CD4-positive, CD25-positive, alpha-beta regulatory T cell (primary cell): Measurements from ENCODE around the gene CDK5RAP2. TPM values are rescaled to one million over a fixed set of nuclear protein-coding genes. Genes with fewer than 3 reads are reported as not detected.

Experiments used
- ATAC-seq, 2 donors: fragments of 150-1000 bp; cut with Tn5 transposase; one replicate each; pipeline ENCODE4 v1.10.0; 2021; ENCODE audit warnings: low read depth in 2 of 2, moderate number of reproducible peaks in 2 of 2, moderate library complexity in 1 of 2
- DNase-seq, 3 donors: peaks; one replicate each; pipeline versions ENCODE4 v3.0.0 to v3.0.0-alpha.2; 2012 to 2022; ENCODE audit warnings: mixed read lengths in 1 of 3
- H3K27ac ChIP-seq: one replicate; pipeline ENCODE4 v1.7.0; 2013; ENCODE audit warnings: mild to moderate bottlenecking, low read length; ENCODE audit not compliant: insufficient read depth, poor library complexity, severe bottlenecking
- H3K27me3 ChIP-seq: one replicate; pipeline ENCODE4 v1.7.0; 2013; ENCODE audit warnings: low read length; ENCODE audit not compliant: control insufficient read depth, insufficient read depth
- H3K36me3 ChIP-seq: one replicate; pipeline ENCODE4 v1.7.0; 2013; ENCODE audit warnings: mild to moderate bottlenecking, low read length, moderate library complexity; ENCODE audit not compliant: control insufficient read depth, insufficient read depth
- H3K4me1 ChIP-seq: 2 replicates; pipeline ENCODE4 v1.7.0; 2013; ENCODE audit warnings: mild to moderate bottlenecking, low read length; ENCODE audit not compliant: insufficient read depth, control insufficient read depth, poor library complexity, severe bottlenecking
- H3K4me3 ChIP-seq: one replicate; pipeline ENCODE4 v1.7.0; 2013; ENCODE audit warnings: low read depth, mild to moderate bottlenecking, low read length, moderate library complexity
- H3K9me3 ChIP-seq, 2 experiments: 1 replicate in 1 of 2; 2 replicates in 1 of 2; pipeline ENCODE4 v1.7.0; 2013; ENCODE audit warnings: low read length in 2 of 2, mild to moderate bottlenecking in 1 of 2, moderate library complexity in 1 of 2; ENCODE audit not compliant: control insufficient read depth in 2 of 2
- H3K27ac Mint-ChIP-seq, 3 donors: one replicate each; pipeline ENCODE4 v1.8.0; 2020 to 2022; ENCODE audit warnings: mild to moderate bottlenecking in 3 of 3, mixed read lengths in 3 of 3, moderate library complexity in 2 of 3
- H3K27me3 Mint-ChIP-seq: one replicate; pipeline ENCODE4 v1.8.0; 2022; ENCODE audit warnings: mild to moderate bottlenecking, mixed read lengths
- H3K36me3 Mint-ChIP-seq: one replicate; pipeline ENCODE4 v1.8.0; 2020; ENCODE audit warnings: mixed read lengths
- H3K4me1 Mint-ChIP-seq, 4 donors: one replicate each; pipeline ENCODE4 v1.8.0; 2020 to 2022; ENCODE audit warnings: mixed read lengths in 4 of 4, mild to moderate bottlenecking in 1 of 4
- H3K4me3 Mint-ChIP-seq, 4 donors: one replicate each; pipeline ENCODE4 v1.8.0; 2020 to 2022; ENCODE audit warnings: mild to moderate bottlenecking in 4 of 4, mixed read lengths in 4 of 4, moderate library complexity in 3 of 4
- H3K9me3 Mint-ChIP-seq, 7 donors: one replicate each; pipeline ENCODE4 v1.8.0; 2020 to 2022; ENCODE audit warnings: mixed read lengths in 7 of 7, mild to moderate bottlenecking in 3 of 7, moderate library complexity in 2 of 7
- polyA plus RNA-seq, 4 donors: library from polyadenylated mRNA; unstranded; fragments of 300-500 nt; fragmentation: Illumina TruSeq; gene quantifications; one replicate each; pipeline ENCODE4 v1.2.3, GENCODE V29; 2021
- total RNA-seq: library from RNA; stranded (reverse); gene quantifications from one replicate; pipeline ENCODE4 v1.2.3, GENCODE V29; 2022

The CDK5RAP2 gene
- total and polyA plus RNA-seq, 5 donors from 2014 or later, result 14.6 to 64.5 (median 16.9) TPM

DNA sequence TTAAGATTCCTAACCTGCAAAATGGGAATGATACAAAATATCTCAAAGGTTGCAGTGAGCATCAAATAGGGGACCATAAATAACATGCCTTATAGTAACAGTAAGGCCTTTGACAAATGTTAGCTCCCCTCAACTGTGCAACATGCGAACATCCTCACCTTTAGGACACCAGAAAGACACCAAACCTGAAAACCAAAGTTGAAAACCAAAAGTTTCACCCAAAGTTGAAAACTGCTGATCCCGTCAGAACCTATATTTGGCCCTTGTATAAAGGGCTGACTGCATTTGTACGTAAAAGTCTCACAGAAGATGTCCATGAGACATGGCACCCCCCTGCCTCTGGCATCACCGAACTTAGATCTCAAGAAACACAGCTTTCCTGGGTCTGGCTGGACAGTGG lies 12.1 kb downstream of the CDK5RAP2 start:
- Histone ChIP-seq H3K4me1 (no peaks in the 10 kb centered on the region), H3K36me3 (peaks cover 83% of the 10 kb centered on the region), H3K27ac (no peak overlapping the region), H3K9me3 (no peaks in the 10 kb centered on the region), H3K27me3 (no peaks in the 10 kb centered on the region), H3K4me3 (no peak overlapping the region)
- H3K27me3 Mint-ChIP-seq, result no peaks in the 10 kb centered on the region
- H3K36me3 Mint-ChIP-seq, result peaks cover 70% of the 10 kb centered on the region
- H3K9me3 Mint-ChIP-seq, result no peaks in the 10 kb centered on the region
- peaks cover 0 to 14% (median 12%) of the 10 kb centered on the region in 4 donors for H3K4me1 Mint-ChIP-seq
- no peak overlapping the region for H3K27ac Mint-ChIP-seq
- DNase-seq, result no peak
- ATAC-seq, result no peak
- no peak overlapping the region for H3K4me3 Mint-ChIP-seq

DNA sequence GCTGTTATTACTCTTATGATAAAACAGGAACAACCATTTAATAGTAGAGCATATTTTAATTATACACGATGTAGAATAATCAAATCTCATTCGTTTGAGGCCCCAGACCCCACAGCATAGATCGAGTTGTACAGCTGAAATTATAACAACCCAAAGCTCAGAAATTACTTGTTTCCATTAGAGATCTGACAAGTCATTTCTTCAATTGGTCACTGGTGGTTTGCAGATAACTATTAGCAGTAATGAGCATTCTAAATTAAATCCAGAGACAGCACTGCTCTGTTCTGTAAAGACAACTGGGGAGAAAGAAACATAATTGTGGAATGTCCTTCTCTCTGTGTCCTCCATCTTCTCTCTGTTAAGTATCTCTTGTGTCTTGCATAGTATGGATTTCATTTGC lies 12.9 kb downstream of the CDK5RAP2 start:
- H3K27me3 Mint-ChIP-seq, result no peaks in the 10 kb centered on the region

DNA sequence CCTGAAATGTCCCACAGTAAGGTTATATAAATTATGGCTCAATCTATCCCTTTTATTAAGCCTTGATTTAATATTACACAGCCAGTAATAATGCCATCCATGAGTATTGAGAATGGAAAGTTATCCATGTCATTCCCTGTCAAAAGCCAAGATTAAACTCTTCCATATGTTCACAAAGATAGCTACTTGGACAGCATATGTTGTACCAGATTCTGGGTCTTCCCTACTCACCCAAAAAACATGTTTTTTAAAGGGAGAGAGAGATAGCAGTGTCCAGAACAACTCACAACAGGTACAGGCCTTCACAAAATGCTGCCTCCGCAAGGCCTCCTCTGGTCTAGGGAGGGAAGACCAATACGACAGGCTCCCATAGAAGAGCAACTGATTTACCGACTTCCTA lies 15.4 kb downstream of the CDK5RAP2 start:
- no peaks in the 10 kb centered on the region for H3K4me1 ChIP-seq
- Mint-ChIP-seq H3K9me3 (no peaks in the 10 kb centered on the region), H3K36me3 (peaks cover 68% of the 10 kb centered on the region), H3K27me3 (no peaks in the 10 kb centered on the region), H3K4me3 (no peak overlapping the region), H3K4me1 (peaks cover 0 to 26% (median 23%) of the 10 kb centered on the region in 4 donors), H3K27ac (no peak overlapping the region)
- no peaks in the 10 kb centered on the region for H3K27me3 ChIP-seq
- H3K4me3 ChIP-seq, result no peak overlapping the region
- no peak for ATAC-seq
- H3K27ac ChIP-seq, result no peak overlapping the region
- no peaks in the 10 kb centered on the region for H3K9me3 ChIP-seq
- peaks cover 81% of the 10 kb centered on the region for H3K36me3 ChIP-seq
- DNase-seq, result no peak

More for the DNA sequence above, 12.9 kb downstream of the CDK5RAP2 start:
- Mint-ChIP-seq H3K27ac (no peak overlapping the region), H3K9me3 (no peaks in the 10 kb centered on the region), H3K36me3 (peaks cover 78% of the 10 kb centered on the region), H3K4me3 (no peak overlapping the region), H3K4me1 (peaks cover 0 to 21% (median 17%) of the 10 kb centered on the region in 4 donors)
- ATAC-seq (no peak), DNase-seq (no peak)
- H3K36me3 ChIP-seq, result peaks cover 88% of the 10 kb centered on the region
- no peak overlapping the region for H3K27ac ChIP-seq
- no peaks in the 10 kb centered on the region for H3K27me3 ChIP-seq
- no peak overlapping the region for H3K4me3 ChIP-seq
- no peaks in the 10 kb centered on the region for H3K4me1 ChIP-seq
- no peaks in the 10 kb centered on the region for H3K9me3 ChIP-seq

DNA sequence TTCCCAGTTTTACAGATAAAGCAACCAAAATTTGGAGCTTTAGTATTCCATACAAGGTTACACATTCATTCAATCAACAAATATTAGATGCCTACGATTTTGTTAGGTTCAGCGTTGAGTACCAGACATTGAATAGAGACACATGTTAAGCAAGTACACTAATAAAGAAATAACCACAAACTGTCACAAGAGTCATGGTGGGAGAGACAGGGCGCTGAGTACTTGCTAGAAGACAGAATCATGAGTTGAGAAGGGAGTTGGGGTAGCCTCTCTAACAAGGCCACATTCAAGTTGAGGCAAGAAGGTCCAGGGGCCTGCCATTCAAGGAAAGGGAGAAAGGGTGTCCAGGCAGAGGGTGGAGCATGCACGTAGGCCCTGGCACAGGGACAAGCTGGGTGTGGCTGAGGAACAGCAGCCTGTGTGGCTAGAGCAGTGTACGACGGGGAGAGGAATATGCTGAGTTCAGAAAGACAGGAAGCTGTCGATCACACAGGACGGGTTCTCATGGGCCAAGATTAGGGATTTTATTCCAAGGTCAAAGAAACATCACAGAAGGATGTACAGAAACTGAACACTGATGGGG lies 17.0 kb downstream of the CDK5RAP2 start:
- Histone ChIP-seq H3K27me3 (no peaks in the 10 kb centered on the region), H3K9me3 (no peaks in the 10 kb centered on the region), H3K4me1 (no peaks in the 10 kb centered on the region), H3K36me3 (peaks cover 71% of the 10 kb centered on the region), H3K27ac (no peak overlapping the region), H3K4me3 (no peak overlapping the region)
- Mint-ChIP-seq H3K27me3 (no peaks in the 10 kb centered on the region), H3K4me3 (no peak overlapping the region), H3K9me3 (peaks cover 0 to 2% (median 0%) of the 10 kb centered on the region in 7 donors), H3K4me1 (peaks cover 6 to 31% (median 26%) of the 10 kb centered on the region in 4 donors), H3K36me3 (peaks cover 60% of the 10 kb centered on the region), H3K27ac (peak overlapping the region in 1 of 3 donors; percentile 17)
- no peak for DNase-seq
- ATAC-seq, result no peak

DNA sequence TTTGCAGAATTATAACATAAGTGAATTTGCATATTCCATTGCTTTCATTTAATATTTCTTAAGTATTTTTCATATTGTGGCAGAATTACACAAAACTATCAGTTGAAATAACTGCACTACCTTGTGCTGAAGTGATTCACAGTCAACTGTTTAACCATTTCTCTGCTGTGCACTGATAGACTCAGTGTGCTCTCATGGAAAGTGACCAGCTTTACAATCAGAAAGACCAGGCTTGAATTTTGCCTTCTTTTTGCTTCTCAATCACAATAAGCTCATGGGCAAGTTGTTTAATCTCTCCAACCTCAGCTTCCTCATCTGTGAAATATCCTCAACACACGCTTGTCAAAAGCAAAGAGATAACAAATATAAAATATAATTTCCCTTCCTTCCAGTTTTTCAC lies 18.3 kb downstream of the CDK5RAP2 start:
- Mint-ChIP-seq H3K36me3 (peaks cover 58% of the 10 kb centered on the region), H3K9me3 (peaks cover 0 to 2% (median 0%) of the 10 kb centered on the region in 7 donors), H3K27me3 (no peaks in the 10 kb centered on the region), H3K4me1 (peaks cover 10 to 34% (median 29%) of the 10 kb centered on the region in 4 donors), H3K27ac (no peak overlapping the region), H3K4me3 (no peak overlapping the region)
- Histone ChIP-seq H3K9me3 (no peaks in the 10 kb centered on the region), H3K4me1 (no peaks in the 10 kb centered on the region), H3K36me3 (peaks cover 64% of the 10 kb centered on the region), H3K27me3 (no peaks in the 10 kb centered on the region), H3K27ac (no peak overlapping the region), H3K4me3 (no peak overlapping the region)
- DNase-seq, result no peak
- ATAC-seq, result no peak

DNA sequence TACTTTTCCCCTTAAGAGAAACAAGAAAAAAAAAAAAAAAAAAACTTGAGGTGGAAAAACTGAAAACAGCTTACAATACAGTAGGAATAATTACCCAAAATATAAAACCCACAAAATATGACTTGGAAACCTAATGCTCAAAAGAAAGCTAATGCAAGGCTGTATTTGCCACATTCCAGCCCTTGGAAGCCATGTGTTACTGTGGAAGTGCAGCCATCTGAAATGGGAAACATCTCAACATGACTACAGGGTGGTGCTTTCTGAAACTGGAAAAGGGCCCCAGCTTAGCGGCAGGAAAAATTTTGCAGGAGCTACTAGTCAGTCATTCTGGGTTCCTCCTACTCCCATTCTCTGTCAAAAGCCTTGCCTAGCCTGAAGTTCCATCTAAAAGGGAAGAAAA lies 20.4 kb downstream of the CDK5RAP2 start:
- ATAC-seq (no peak), DNase-seq (no peak)
- Mint-ChIP-seq H3K36me3 (peaks cover 46% of the 10 kb centered on the region), H3K9me3 (peaks cover 0 to 2% (median 0%) of the 10 kb centered on the region in 7 donors), H3K4me3 (no peak overlapping the region), H3K27ac (no peak overlapping the region), H3K27me3 (no peaks in the 10 kb centered on the region), H3K4me1 (peaks cover 10 to 30% (median 21%) of the 10 kb centered on the region in 4 donors)
- no peaks in the 10 kb centered on the region for H3K4me1 ChIP-seq
- H3K27ac ChIP-seq, result no peak overlapping the region
- no peak overlapping the region for H3K4me3 ChIP-seq
- no peaks in the 10 kb centered on the region for H3K27me3 ChIP-seq
- H3K36me3 ChIP-seq, result peaks cover 51% of the 10 kb centered on the region
- no peaks in the 10 kb centered on the region for H3K9me3 ChIP-seq

DNA sequence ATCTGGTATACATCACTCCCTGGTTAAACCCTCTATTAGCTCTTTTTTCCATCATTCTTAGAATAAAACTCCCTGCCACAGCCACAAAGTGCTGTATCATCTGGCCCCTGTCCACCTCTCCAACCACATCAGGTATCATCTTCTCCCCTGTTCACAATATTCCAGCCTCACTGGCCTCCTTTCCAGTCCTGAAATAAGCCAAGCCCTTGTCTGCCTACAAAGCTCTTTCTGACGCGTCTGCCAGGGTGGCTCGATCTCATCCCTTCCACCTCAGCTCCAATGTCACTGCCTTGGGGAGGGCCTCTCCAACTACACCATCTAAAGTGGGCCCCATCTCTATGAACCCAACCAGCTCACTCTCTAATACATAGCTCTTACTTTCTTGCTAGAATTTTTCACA lies 21.5 kb downstream of the CDK5RAP2 start:
- Histone ChIP-seq H3K9me3 (no peaks in the 10 kb centered on the region), H3K27me3 (no peaks in the 10 kb centered on the region), H3K36me3 (peaks cover 54% of the 10 kb centered on the region), H3K4me3 (no peak overlapping the region), H3K4me1 (no peaks in the 10 kb centered on the region), H3K27ac (no peak overlapping the region)
- H3K27me3 Mint-ChIP-seq, result no peaks in the 10 kb centered on the region
- H3K36me3 Mint-ChIP-seq, result peaks cover 45% of the 10 kb centered on the region
- peaks cover 10 to 30% (median 21%) of the 10 kb centered on the region in 4 donors for H3K4me1 Mint-ChIP-seq
- no peak overlapping the region for H3K4me3 Mint-ChIP-seq
- H3K27ac Mint-ChIP-seq, result peak overlapping the region in 2 of 3 donors; percentile 3 to 20
- peaks cover 0 to 2% (median 0%) of the 10 kb centered on the region in 7 donors for H3K9me3 Mint-ChIP-seq
- ATAC-seq (no peak), DNase-seq (no peak)

DNA sequence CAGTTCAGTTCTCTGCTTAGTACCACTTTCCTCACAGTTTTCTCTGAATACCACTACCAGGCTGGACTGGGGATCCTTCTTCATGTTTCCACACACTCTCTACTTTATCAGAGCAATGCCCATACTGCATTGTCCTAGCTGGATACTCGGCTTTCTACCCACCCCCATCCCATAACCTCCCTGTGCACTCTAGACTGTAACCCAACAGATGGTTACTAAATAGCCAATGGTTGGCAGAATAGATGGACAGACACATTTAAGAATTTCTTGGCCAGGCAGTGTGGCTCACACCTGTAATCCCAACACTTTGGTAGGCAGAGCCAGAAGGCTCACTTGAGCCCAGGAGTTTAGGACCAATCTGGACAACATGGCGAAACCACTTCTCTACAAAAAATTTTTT lies 22.8 kb downstream of the CDK5RAP2 start:
- no peak for DNase-seq
- H3K4me3 Mint-ChIP-seq, result no peak overlapping the region
- Histone ChIP-seq H3K4me3 (no peak overlapping the region), H3K4me1 (no peaks in the 10 kb centered on the region), H3K9me3 (no peaks in the 10 kb centered on the region), H3K36me3 (peaks cover 50% of the 10 kb centered on the region), H3K27ac (no peak overlapping the region), H3K27me3 (no peaks in the 10 kb centered on the region)
- peaks cover 10 to 21% (median 15%) of the 10 kb centered on the region in 4 donors for H3K4me1 Mint-ChIP-seq
- no peaks in the 10 kb centered on the region for H3K27me3 Mint-ChIP-seq
- H3K36me3 Mint-ChIP-seq, result peaks cover 45% of the 10 kb centered on the region
- H3K9me3 Mint-ChIP-seq, result peaks cover 0 to 3% (median 0%) of the 10 kb centered on the region in 7 donors
- H3K27ac Mint-ChIP-seq, result no peak overlapping the region
- ATAC-seq, result no peak
